Ishikawa (cell line): ENCODE data around the gene PLD2.

Experiments used
- CEBPB ChIP-seq: IDR thresholded peaks from 2 replicates; pipeline ENCODE4 v1.6.1; 2012
- EGR1 ChIP-seq: IDR thresholded peaks from 2 replicates; pipeline ENCODE4 v1.6.1; 2012
- EP300 ChIP-seq: IDR thresholded peaks from 2 replicates; pipeline ENCODE4 v1.6.1; 2012; ENCODE audit warnings: borderline replicate concordance
- FOXM1 ChIP-seq: IDR thresholded peaks from 2 replicates; pipeline ENCODE4 v1.6.1; 2012; ENCODE audit warnings: low read depth, borderline replicate concordance
- NFIC ChIP-seq: IDR thresholded peaks from 2 replicates; pipeline ENCODE4 v1.6.1; 2012
- RAD21 ChIP-seq: IDR thresholded peaks from 2 replicates; pipeline ENCODE4 v1.6.1; 2012; ENCODE audit warnings: low read depth
- TAF1 ChIP-seq: IDR thresholded peaks from 2 replicates; pipeline ENCODE4 v1.6.1; 2012; ENCODE audit warnings: low read depth, mild to moderate bottlenecking
- YY1 ChIP-seq: IDR thresholded peaks from 2 replicates; pipeline ENCODE4 v1.6.1; 2012; ENCODE audit warnings: low read depth
- TF ChIP-seq, protein P1 (sequence below): IDR thresholded peaks from 2 replicates; pipeline ENCODE4 v1.6.1; 2012
- TF ChIP-seq, protein P2 (sequence below): IDR thresholded peaks from 2 replicates; pipeline ENCODE4 v1.6.1; 2012
- TF ChIP-seq, protein P3 (sequence below): IDR thresholded peaks from 2 replicates; pipeline ENCODE4 v1.6.1; 2012; ENCODE audit warnings: low read depth, mild to moderate bottlenecking

DNA sequence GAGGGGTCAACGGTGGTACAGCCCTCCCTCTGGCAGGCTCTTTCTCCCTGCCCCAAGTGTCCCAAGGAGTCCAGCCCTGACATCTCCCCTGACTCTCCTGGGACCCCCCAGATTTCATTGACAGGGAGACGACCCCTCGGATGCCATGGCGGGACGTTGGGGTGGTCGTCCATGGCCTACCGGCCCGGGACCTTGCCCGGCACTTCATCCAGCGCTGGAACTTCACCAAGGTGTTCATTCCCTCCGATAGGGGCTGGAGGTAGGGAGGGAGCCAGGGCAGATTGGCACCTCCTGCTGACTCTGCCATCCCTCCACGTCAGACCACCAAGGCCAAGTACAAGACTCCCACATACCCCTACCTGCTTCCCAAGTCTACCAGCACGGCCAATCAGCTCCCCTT lies 9.9 kb downstream of the PLD2 start:
- TF ChIP-seq YY1 (no peak), TAF1 (no peak), RAD21 (no peak), FOXM1 (no peak), EP300 (no peak), EGR1 (no peak), NFIC (no peak), CEBPB (no peak)
- TF ChIP-seq, protein P1, sequence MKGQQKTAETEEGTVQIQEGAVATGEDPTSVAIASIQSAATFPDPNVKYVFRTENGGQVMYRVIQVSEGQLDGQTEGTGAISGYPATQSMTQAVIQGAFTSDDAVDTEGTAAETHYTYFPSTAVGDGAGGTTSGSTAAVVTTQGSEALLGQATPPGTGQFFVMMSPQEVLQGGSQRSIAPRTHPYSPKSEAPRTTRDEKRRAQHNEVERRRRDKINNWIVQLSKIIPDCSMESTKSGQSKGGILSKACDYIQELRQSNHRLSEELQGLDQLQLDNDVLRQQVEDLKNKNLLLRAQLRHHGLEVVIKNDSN, result no peak
- TF ChIP-seq, protein P2, sequence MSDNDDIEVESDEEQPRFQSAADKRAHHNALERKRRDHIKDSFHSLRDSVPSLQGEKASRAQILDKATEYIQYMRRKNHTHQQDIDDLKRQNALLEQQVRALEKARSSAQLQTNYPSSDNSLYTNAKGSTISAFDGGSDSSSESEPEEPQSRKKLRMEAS, result no peak
- TF ChIP-seq, protein P3, sequence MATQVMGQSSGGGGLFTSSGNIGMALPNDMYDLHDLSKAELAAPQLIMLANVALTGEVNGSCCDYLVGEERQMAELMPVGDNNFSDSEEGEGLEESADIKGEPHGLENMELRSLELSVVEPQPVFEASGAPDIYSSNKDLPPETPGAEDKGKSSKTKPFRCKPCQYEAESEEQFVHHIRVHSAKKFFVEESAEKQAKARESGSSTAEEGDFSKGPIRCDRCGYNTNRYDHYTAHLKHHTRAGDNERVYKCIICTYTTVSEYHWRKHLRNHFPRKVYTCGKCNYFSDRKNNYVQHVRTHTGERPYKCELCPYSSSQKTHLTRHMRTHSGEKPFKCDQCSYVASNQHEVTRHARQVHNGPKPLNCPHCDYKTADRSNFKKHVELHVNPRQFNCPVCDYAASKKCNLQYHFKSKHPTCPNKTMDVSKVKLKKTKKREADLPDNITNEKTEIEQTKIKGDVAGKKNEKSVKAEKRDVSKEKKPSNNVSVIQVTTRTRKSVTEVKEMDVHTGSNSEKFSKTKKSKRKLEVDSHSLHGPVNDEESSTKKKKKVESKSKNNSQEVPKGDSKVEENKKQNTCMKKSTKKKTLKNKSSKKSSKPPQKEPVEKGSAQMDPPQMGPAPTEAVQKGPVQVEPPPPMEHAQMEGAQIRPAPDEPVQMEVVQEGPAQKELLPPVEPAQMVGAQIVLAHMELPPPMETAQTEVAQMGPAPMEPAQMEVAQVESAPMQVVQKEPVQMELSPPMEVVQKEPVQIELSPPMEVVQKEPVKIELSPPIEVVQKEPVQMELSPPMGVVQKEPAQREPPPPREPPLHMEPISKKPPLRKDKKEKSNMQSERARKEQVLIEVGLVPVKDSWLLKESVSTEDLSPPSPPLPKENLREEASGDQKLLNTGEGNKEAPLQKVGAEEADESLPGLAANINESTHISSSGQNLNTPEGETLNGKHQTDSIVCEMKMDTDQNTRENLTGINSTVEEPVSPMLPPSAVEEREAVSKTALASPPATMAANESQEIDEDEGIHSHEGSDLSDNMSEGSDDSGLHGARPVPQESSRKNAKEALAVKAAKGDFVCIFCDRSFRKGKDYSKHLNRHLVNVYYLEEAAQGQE, result no peak
